Measurements from ENCODE around the gene PLB1.

Gene PLB1

GRCh38 chr2:28496781-28497180, 921 bp downstream of the PLB1 start:
- Histone ChIP-seq H3K27ac (no peak overlapping the region), H3K27me3 (no peaks in the 10 kb centered on the region), H3K9me3 (no peaks in the 10 kb centered on the region), H3K4me3 (no peak overlapping the region), H3K4me1 (no peaks in the 10 kb centered on the region), H3K36me3 (no peaks in the 10 kb centered on the region)
- no peak for DNase-seq
- no peak for TF ChIP-seq CTCF (IDR thresholded peaks at IDR 0.05)
- intact Hi-C loops (cut with DNase I; ENCODE audit: low total_unique reads), result no loop called here

DNA sequence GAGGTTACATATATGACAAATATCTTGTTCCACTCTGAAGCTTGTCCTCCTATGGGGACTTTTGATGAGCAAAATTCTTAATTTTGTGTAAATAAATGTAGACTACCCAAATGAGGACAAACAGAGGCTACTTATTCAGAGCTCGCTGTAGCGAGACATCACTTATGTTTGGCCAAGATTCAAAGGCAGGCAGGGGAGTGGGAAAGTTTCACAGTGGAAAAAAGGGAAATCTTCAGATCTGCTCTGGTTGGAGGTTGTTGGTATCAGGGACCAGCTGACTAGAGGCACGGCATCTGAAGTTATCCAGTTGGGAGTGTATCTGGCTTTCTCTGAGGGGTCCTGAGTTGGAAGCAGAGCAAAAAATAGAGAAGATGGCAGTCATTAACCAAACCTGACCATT, 1.3 kb downstream of the PLB1 start:
- H3K36me3 ChIP-seq, result no peaks in the 10 kb centered on the region
- no peak for DNase-seq
- H3K27me3 ChIP-seq, result no peaks in the 10 kb centered on the region
- no peak for TF ChIP-seq CTCF (IDR thresholded peaks at IDR 0.05)
- intact Hi-C loops (cut with DNase I; ENCODE audit: low total_unique reads), result no loop called here
- no peak overlapping the region for H3K4me3 ChIP-seq
- H3K9me3 ChIP-seq, result no peaks in the 10 kb centered on the region
- no peak overlapping the region for H3K27ac ChIP-seq
- no peaks in the 10 kb centered on the region for H3K4me1 ChIP-seq

GRCh38 chr2:28499282-28499681, 3.4 kb downstream of the PLB1 start:
- Histone ChIP-seq H3K36me3 (no peaks in the 10 kb centered on the region), H3K9me3 (no peaks in the 10 kb centered on the region), H3K4me1 (no peaks in the 10 kb centered on the region), H3K27me3 (no peaks in the 10 kb centered on the region), H3K4me3 (no peak overlapping the region), H3K27ac (no peak overlapping the region)
- intact Hi-C loops (cut with DNase I; ENCODE audit: low total_unique reads), result no loop called here
- no peak for TF ChIP-seq CTCF (IDR thresholded peaks at IDR 0.05)
- no peak for DNase-seq

GRCh38 chr2:28505361-28505760, 9.5 kb downstream of the PLB1 start:
- no peaks in the 10 kb centered on the region for H3K9me3 ChIP-seq
- TF ChIP-seq CTCF (IDR thresholded peaks at IDR 0.05), result no peak
- no peaks in the 10 kb centered on the region for H3K27me3 ChIP-seq
- H3K4me1 ChIP-seq, result no peaks in the 10 kb centered on the region
- no peak for DNase-seq
- intact Hi-C loops (cut with DNase I; ENCODE audit: low total_unique reads), result no loop called here
- H3K36me3 ChIP-seq, result no peaks in the 10 kb centered on the region
- no peak overlapping the region for H3K27ac ChIP-seq
- H3K4me3 ChIP-seq, result no peak overlapping the region

DNA sequence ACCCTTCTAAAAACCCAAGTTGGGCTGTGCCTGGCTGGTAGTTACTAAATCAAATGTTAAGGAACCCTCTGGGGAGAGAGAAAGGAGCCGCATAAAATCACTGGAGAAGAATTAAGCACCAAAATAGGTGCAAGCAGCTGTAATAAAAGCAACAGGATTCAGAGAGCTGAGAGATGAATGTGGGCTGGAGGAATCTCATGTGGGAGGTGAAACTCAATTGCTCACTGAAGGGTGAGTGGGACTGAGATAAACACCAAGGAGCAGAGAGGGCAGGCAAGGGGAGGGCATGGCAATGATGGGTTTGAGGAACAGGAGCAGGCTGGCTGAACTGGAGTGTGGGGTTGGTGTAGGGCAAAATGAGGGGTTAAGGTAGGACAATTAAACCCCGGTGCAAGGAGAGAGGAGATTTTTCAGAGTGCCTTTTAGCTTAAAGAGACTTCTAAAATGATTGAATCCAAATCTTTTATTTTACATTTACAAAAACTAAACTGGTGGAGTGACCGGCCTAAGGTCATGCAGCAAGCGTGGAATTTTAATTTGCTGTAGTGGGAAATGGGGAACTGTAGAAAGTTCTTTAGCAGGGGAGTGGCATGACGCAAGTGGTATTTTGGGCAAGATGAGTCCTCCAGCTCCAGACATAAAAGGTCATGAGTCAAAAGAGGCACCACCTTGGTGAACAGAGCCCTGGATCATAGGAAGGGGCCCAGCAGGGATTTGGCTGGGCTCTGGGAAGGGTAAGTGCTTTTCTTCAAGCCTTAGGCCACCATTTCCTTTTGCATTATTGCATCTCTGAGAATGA, 10.5 kb downstream of the PLB1 start:
- DNase-seq, result no peak
- intact Hi-C loops (cut with DNase I; ENCODE audit: low total_unique reads), result no loop called here
- H3K4me1 ChIP-seq, result no peaks in the 10 kb centered on the region

More for the DNA sequence above, 10.5 kb downstream of the PLB1 start:
- no peak overlapping the region for H3K27ac ChIP-seq
- no peaks in the 10 kb centered on the region for H3K36me3 ChIP-seq
- H3K4me3 ChIP-seq, result no peak overlapping the region
- no peaks in the 10 kb centered on the region for H3K9me3 ChIP-seq
- TF ChIP-seq CTCF (IDR thresholded peaks at IDR 0.05), result no peak
- no peaks in the 10 kb centered on the region for H3K27me3 ChIP-seq

All from tibial artery (tissue), 4 donors.